Hepatocyte (in vitro differentiated cells): ENCODE data around the gene DNAAF3. TPM values are rescaled to one million over a fixed set of nuclear protein-coding genes. Genes with fewer than 3 reads are reported as not detected.

Experiments used
- DNase-seq: peaks from one replicate; pipeline ENCODE4 v3.0.0-alpha.2; 2016; ENCODE audit warnings: low spot score
- H2AFZ ChIP-seq: fragments of 200-600 bp; sonication (generic); 2 replicates; pipeline ENCODE4 v1.6.0; 2016; ENCODE audit warnings: antibody characterized with exemption, mild to moderate bottlenecking
- H3K27ac ChIP-seq: fragments of 200-600 bp; sonication (generic); 2 replicates; pipeline ENCODE4 v1.5.1; 2016; ENCODE audit warnings: mild to moderate bottlenecking
- H3K27me3 ChIP-seq: fragments of 200-600 bp; sonication (generic); 2 replicates; pipeline ENCODE4 v1.6.1; 2016
- H3K36me3 ChIP-seq: fragments of 200-600 bp; sonication (generic); replicated peaks from 2 replicates; pipeline ENCODE4 v1.5.1; 2016; ENCODE audit warnings: low read depth; ENCODE audit not compliant: insufficient read depth
- H3K4me1 ChIP-seq: fragments of 200-600 bp; sonication (generic); 2 replicates; pipeline ENCODE4 v1.5.1; 2016; ENCODE audit warnings: mild to moderate bottlenecking, moderate library complexity; ENCODE audit not compliant: insufficient read depth
- H3K4me2 ChIP-seq: fragments of 200-600 bp; sonication (generic); 2 replicates; pipeline ENCODE4 v1.6.0; 2016
- H3K4me3 ChIP-seq: fragments of 200-600 bp; sonication (generic); 2 replicates; pipeline ENCODE4 v1.5.1; 2016; ENCODE audit warnings: mild to moderate bottlenecking
- H3K79me2 ChIP-seq: fragments of 200-600 bp; sonication (generic); 2 replicates; pipeline ENCODE4 v1.6.0; 2017; ENCODE audit warnings: mild to moderate bottlenecking
- H3K9me2 ChIP-seq: fragments of 200-600 bp; sonication (generic); replicated peaks from 2 replicates; pipeline ENCODE4 v1.6.0; 2017; ENCODE audit warnings: mild to moderate bottlenecking; ENCODE audit not compliant: insufficient read depth
- H3K9me3 ChIP-seq: fragments of 200-600 bp; sonication (generic); 2 replicates; pipeline ENCODE4 v1.5.1; 2016; ENCODE audit warnings: low read depth, mild to moderate bottlenecking
- H4K20me1 ChIP-seq: fragments of 200-600 bp; sonication (generic); 2 replicates; pipeline ENCODE4 v1.6.0; 2016; ENCODE audit warnings: mild to moderate bottlenecking; ENCODE audit not compliant: insufficient read depth, poor library complexity, severe bottlenecking
- EZH2 ChIP-seq: fragments of 200-600 bp; sonication (generic); IDR thresholded peaks from 2 replicates; pipeline ENCODE4 v1.6.1; 2016; ENCODE audit warnings: antibody characterized with exemption, mild to moderate bottlenecking, borderline replicate concordance
- EZH2phosphoT487 ChIP-seq: fragments of 200-600 bp; sonication (generic); IDR thresholded peaks from one replicate; pipeline ENCODE4 v1.6.1; 2018; ENCODE audit warnings: antibody characterized with exemption, mild to moderate bottlenecking, low read depth, moderate library complexity; ENCODE audit not compliant: unreplicated experiment, severe bottlenecking
- WGBS: methylation state at CpG from one replicate; pipeline ENCODE4 v1.1.6; 2016; ENCODE audit warnings: low lambda C conversion rate; ENCODE audit errors: missing lambda C conversion rate; 5-methylcytosine and 5-hydroxymethylcytosine counted together
- polyA plus RNA-seq: library from polyadenylated mRNA; unstranded; fragments of >200 nt; fragmentation: Nextera tagmentation; extraction: Ambion mirVana; gene quantifications from 2 replicates; pipeline ENCODE4 v1.2.1, GENCODE V29; 2016
- total RNA-seq: library from RNA; depleted of rRNA; stranded (reverse); fragments of >200 nt; gene quantifications from 2 replicates; pipeline ENCODE4 v1.2.3, GENCODE V29; 2014
- TF ChIP-seq, protein P1 (sequence below): fragments of 200-600 bp; sonication (generic); IDR thresholded peaks from 2 replicates; pipeline ENCODE4 v1.5.1; 2016; ENCODE audit warnings: antibody characterized with exemption, mild to moderate bottlenecking; ENCODE audit not compliant: poor library complexity

The DNAAF3 gene
- total and polyA plus RNA-seq, 2 experiments from 2014 or later, result 0.17 to 4.9 TPM

DNA sequence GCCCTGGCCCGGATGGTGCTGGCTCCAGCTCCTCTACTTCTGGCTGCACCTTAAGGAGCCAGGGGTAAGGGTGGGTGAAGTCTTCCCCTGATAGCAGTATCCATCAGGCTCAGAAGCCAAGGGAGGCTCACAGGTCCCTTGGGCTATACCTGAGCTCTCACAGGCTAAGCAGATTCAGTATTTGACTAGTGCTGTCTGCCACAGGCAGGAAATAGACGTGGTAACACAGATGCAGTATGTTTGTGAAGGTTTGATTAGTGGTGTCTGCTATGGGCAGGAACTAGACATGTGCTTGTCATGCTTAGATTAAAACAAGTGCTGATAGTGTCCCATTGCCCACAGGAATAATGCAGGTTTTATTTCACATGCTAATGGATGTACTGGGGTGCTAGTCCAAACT lies 9.7 kb upstream of the DNAAF3 start:
- H4K20me1 ChIP-seq, result no peaks in the 10 kb centered on the region
- DNase-seq, result no peak
- no peak overlapping the region for H2AFZ ChIP-seq
- no peaks in the 10 kb centered on the region for H3K79me2 ChIP-seq
- 39% methylated on average over 2 of the region's 2 CpGs for WGBS
- no peak overlapping the region for H3K4me2 ChIP-seq
- peaks cover 73% of the 10 kb centered on the region for H3K27me3 ChIP-seq
- no peak overlapping the region for H3K27ac ChIP-seq
- no peaks in the 10 kb centered on the region for H3K9me2 ChIP-seq
- H3K9me3 ChIP-seq, result no peaks in the 10 kb centered on the region
- H3K4me1 ChIP-seq, result peaks cover 23% of the 10 kb centered on the region
- TF ChIP-seq EZH2phosphoT487 (no peak), EZH2 (no peak)
- TF ChIP-seq, protein P1, sequence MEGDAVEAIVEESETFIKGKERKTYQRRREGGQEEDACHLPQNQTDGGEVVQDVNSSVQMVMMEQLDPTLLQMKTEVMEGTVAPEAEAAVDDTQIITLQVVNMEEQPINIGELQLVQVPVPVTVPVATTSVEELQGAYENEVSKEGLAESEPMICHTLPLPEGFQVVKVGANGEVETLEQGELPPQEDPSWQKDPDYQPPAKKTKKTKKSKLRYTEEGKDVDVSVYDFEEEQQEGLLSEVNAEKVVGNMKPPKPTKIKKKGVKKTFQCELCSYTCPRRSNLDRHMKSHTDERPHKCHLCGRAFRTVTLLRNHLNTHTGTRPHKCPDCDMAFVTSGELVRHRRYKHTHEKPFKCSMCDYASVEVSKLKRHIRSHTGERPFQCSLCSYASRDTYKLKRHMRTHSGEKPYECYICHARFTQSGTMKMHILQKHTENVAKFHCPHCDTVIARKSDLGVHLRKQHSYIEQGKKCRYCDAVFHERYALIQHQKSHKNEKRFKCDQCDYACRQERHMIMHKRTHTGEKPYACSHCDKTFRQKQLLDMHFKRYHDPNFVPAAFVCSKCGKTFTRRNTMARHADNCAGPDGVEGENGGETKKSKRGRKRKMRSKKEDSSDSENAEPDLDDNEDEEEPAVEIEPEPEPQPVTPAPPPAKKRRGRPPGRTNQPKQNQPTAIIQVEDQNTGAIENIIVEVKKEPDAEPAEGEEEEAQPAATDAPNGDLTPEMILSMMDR, result no peak
- H3K4me3 ChIP-seq, result no peak overlapping the region
- no peaks in the 10 kb centered on the region for H3K36me3 ChIP-seq

DNA sequence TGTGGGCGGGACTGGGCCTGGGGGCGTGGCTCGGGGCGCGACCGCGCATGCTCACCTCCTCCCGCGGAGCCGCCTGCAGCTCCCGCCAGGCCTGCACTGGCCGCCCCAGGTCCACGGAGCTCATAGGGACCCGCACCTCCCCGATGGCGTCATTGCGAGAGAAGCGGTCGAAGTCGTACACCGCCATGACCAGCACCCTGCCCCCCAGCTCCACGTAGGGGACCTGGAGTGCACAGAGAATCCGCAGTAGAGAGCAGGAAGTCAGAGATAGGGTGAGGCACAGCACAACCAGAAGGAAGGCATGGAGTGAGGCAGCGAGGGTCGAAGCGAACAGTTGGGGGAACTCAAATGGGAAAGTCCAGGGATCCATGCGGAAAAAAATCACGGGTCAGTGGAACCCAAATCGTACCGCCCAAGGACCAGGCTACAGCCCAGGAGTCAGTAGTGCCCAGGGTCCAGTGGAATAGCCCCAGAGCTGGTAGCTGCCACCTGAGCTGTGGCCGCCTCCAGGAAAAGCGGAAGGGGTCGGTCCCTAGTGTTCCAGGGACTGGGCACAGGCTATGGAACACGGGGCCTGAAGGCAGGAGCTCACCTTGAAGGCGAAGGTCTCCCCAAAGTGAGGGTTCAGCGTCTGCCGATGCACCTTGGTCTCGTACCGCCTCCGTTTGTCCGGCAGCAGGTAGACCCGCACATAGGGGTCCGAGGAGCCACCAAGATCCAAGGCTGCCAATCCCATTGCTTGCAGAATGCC lies 8.9 kb upstream of the DNAAF3 start:
- no peaks in the 10 kb centered on the region for H3K9me3 ChIP-seq
- no peak overlapping the region for H3K27ac ChIP-seq
- TF ChIP-seq, protein P1, result no peak
- no peak for TF ChIP-seq EZH2
- no peak for TF ChIP-seq EZH2phosphoT487
- no peak for DNase-seq
- no peaks in the 10 kb centered on the region for H3K36me3 ChIP-seq
- H3K79me2 ChIP-seq, result no peaks in the 10 kb centered on the region
- no peak overlapping the region for H3K4me2 ChIP-seq
- H3K9me2 ChIP-seq, result no peaks in the 10 kb centered on the region
- WGBS, result 84% methylated on average over 43 of the region's 43 CpGs
- H3K27me3 ChIP-seq, result peaks cover 73% of the 10 kb centered on the region
- peaks cover 23% of the 10 kb centered on the region for H3K4me1 ChIP-seq
- no peak overlapping the region for H2AFZ ChIP-seq
- no peak overlapping the region for H3K4me3 ChIP-seq
- no peaks in the 10 kb centered on the region for H4K20me1 ChIP-seq

DNA sequence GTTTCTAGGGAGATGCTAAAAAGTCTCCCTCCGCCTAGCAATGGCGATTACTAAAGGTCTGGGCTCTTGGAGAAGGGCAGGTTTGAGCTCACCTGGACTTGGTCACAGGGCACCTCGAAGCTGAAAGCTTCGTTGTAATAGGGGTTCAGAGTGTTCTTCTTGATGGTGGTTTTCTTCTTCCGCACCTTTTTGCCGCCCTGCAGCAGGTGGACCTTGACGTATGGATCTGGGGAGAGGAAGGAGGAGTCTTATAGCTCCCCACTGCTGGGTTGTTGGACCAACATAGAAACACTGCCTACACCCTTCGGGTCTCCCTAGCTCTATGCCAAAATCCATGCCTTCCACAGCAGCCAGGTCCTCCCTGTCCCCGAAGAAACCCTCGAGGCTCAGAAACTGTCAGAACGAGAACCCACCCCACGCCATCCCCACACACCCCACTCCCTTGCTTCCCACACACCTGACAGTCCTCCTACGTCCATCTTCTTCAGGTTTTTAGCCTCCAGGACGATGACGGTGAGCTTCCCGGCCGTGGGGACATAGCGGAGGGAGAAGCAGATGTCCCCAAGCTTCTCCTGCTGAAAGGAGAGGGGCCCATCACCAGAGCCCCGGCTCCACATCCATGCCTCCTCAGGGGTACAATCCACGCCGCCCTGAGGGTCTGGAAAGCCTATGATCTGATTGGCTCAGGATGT lies 8.2 kb upstream of the DNAAF3 start:
- no peak overlapping the region for H3K4me3 ChIP-seq
- H3K4me2 ChIP-seq, result peak overlapping the region; percentile 88
- H3K36me3 ChIP-seq, result no peaks in the 10 kb centered on the region
- no peak for TF ChIP-seq EZH2
- no peak for TF ChIP-seq EZH2phosphoT487
- TF ChIP-seq, protein P1, result no peak
- H3K27me3 ChIP-seq, result peaks cover 76% of the 10 kb centered on the region
- no peak overlapping the region for H3K27ac ChIP-seq
- H3K79me2 ChIP-seq, result no peaks in the 10 kb centered on the region
- no peak for DNase-seq
- peaks cover 16% of the 10 kb centered on the region for H3K4me1 ChIP-seq
- 75% methylated on average over 21 of the region's 21 CpGs for WGBS
- no peak overlapping the region for H2AFZ ChIP-seq
- H3K9me3 ChIP-seq, result no peaks in the 10 kb centered on the region
- H4K20me1 ChIP-seq, result no peaks in the 10 kb centered on the region
- H3K9me2 ChIP-seq, result no peaks in the 10 kb centered on the region
